Measurements from ENCODE around the gene PTPRD. TPM values are rescaled to one million over a fixed set of nuclear protein-coding genes. Genes with fewer than 3 reads are reported as not detected.

The PTPRD gene
- total and polyA plus RNA-seq, 2 experiments from 2014 or later = 11.5 to 58.0 TPM

GRCh38 chr9:8696516-8696915, 1916.3 kb downstream of the PTPRD start:
- H3K27ac ChIP-seq (ENCODE audit: low read depth) = no peak overlapping the region
- Mint-ChIP-seq H3K4me1 (peaks cover 64% of the 10 kb centered on the region), H3K36me3 (ENCODE audit: low read depth) (no peaks in the 10 kb centered on the region), H3K27me3 (ENCODE audit: insufficient read depth, low read depth, poor library complexity) (no peaks in the 10 kb centered on the region), H3K9me3 (no peaks in the 10 kb centered on the region), H3K4me3 (no peak overlapping the region), H3K27ac (peak overlapping the region; percentile 35)
- no peaks in the 10 kb centered on the region for H3K9me2 ChIP-seq (ENCODE audit: insufficient read depth)
- H4K20me1 ChIP-seq (replicated peaks; ENCODE audit: insufficient read depth) = no peaks in the 10 kb centered on the region
- no peak overlapping the region for H2AFZ ChIP-seq
- no peak overlapping the region for H3K4me3 ChIP-seq
- no peak for DNase-seq (ENCODE audit: low spot score)
- H3K4me1 ChIP-seq (ENCODE audit: insufficient read depth) = peaks cover 60% of the 10 kb centered on the region
- H3K27me3 ChIP-seq (ENCODE audit: insufficient read depth) = no peaks in the 10 kb centered on the region
- H3K79me2 ChIP-seq (replicated peaks; ENCODE audit: insufficient read depth) = no peaks in the 10 kb centered on the region; the same call in 1 of the 2 replicates
- no peaks in the 10 kb centered on the region for H3K36me3 ChIP-seq (ENCODE audit: insufficient read depth)
- TF ChIP-seq POLR2AphosphoS5 (IDR thresholded peaks at IDR 0.05; ENCODE audit: low read depth) = no peak
- no peak for TF ChIP-seq ZNF331 (CRISPR knock-in tag; IDR thresholded peaks at IDR 0.05; ENCODE audit: low read depth)
- TF ChIP-seq EZH2 (IDR thresholded peaks at IDR 0.05; ENCODE audit: low read depth, unreplicated experiment) = no peak
- TF ChIP-seq CREB1 (CRISPR knock-in tag; IDR thresholded peaks at IDR 0.05; ENCODE audit: low read depth) = no peak
- TF ChIP-seq ZNF114 (CRISPR knock-in tag; IDR thresholded peaks at IDR 0.05) = no peak
- no peak for TF ChIP-seq EZH2phosphoT487 (IDR thresholded peaks at IDR 0.05; ENCODE audit: unreplicated experiment)
- no peak for TF ChIP-seq NANOG (IDR thresholded peaks at IDR 0.05; ENCODE audit: borderline replicate concordance)
- no peak for TF ChIP-seq ZNF462 (CRISPR knock-in tag; IDR thresholded peaks at IDR 0.05)
- TF ChIP-seq REST (IDR thresholded peaks at IDR 0.05; ENCODE audit: unreplicated experiment) = no peak
- no peak for TF ChIP-seq CTCF (conservative IDR thresholded peaks at IDR 0.05; ENCODE audit: low read depth in 2 of 2)
- no peak for TF ChIP-seq ETS1 (IDR thresholded peaks at IDR 0.05)
- TF ChIP-seq JUNB (IDR thresholded peaks at IDR 0.05; ENCODE audit: unreplicated experiment) = no peak
- no peak for TF ChIP-seq STAT1 (IDR thresholded peaks at IDR 0.05; ENCODE audit: unreplicated experiment)
- no peak overlapping the region for H3K4me2 ChIP-seq
- no peak for ATAC-seq
- H3F3A ChIP-seq (replicated peaks; ENCODE audit: low read depth) = no peaks in the 10 kb centered on the region
